Large intestine (tissue), 3 donors: ENCODE data around the gene DACH1. TPM values are rescaled to one million over a fixed set of nuclear protein-coding genes. Genes with fewer than 3 reads are reported as not detected.

Source experiments
- DNase-seq, 2 donors: peaks; one replicate each; pipeline versions ENCODE4 v3.0.0 to v3.0.0-alpha.2; 2013
- H3K27ac ChIP-seq: one replicate; pipeline ENCODE4 v1.5.1; 2013; ENCODE audit warnings: low read length
- H3K27me3 ChIP-seq: 2 replicates; pipeline ENCODE4 v1.6.1; 2013; ENCODE audit warnings: low read length; ENCODE audit not compliant: control insufficient read depth, insufficient read depth
- H3K36me3 ChIP-seq: 2 replicates; pipeline ENCODE4 v1.6.1; 2013; ENCODE audit warnings: low read length; ENCODE audit not compliant: control insufficient read depth, insufficient read depth
- H3K4me1 ChIP-seq: one replicate; pipeline ENCODE4 v1.6.1; 2013; ENCODE audit warnings: low read length; ENCODE audit not compliant: control insufficient read depth, insufficient read depth
- H3K4me3 ChIP-seq: one replicate; pipeline ENCODE4 v1.5.1; 2013; ENCODE audit warnings: low read length
- H3K9me3 ChIP-seq: one replicate; pipeline ENCODE4 v1.6.1; 2013; ENCODE audit warnings: mild to moderate bottlenecking, low read depth, low read length, moderate library complexity; ENCODE audit not compliant: control insufficient read depth
- WGBS: methylation state at CpG from one replicate; pipeline ENCODE4 v1.1.5; 2013; ENCODE audit warnings: low lambda C conversion rate; ENCODE audit not compliant: insufficient coverage; 5-methylcytosine and 5-hydroxymethylcytosine counted together
- polyA plus RNA-seq: library from polyadenylated mRNA; unstranded; fragments of 120-200 nt; gene quantifications from one replicate; pipeline ENCODE4 v1.2.1, GENCODE V29; 2013

The DACH1 gene
- polyA plus RNA-seq, 1 donor: 25.0 TPM

GRCh38 chr13:71632721-71633120 is 234.3 kb downstream of the DACH1 start:
- Histone ChIP-seq H3K27me3 (no peaks in the 10 kb centered on the region), H3K36me3 (peaks cover 3% of the 10 kb centered on the region), H3K27ac (no peak overlapping the region), H3K4me1 (peaks cover 7% of the 10 kb centered on the region), H3K9me3 (no peaks in the 10 kb centered on the region), H3K4me3 (no peak overlapping the region)
- no CpG with 5 or more reads among the region's 1 CpG for WGBS
- no peak for DNase-seq

DNA sequence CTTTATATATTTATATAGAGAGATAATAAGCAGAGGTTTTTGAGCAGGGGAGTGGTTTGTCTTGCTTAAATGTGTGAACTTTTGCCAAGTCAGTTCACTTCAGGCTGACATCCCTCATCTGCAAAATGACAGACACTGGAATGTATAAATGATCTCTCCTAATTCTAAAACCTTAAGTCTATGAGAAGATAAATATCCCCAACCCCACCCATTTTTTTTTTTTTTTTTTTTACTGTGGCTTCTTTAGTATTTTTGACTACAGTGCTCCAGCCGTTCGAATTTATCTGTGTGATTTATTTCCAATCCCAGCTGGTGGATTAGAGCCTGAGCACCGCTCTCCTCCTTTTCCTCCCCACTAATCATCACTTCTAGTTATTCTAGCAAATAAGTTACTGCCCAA is 234.8 kb downstream of the DACH1 start:
- no peaks in the 10 kb centered on the region for H3K27me3 ChIP-seq
- no peak overlapping the region for H3K4me3 ChIP-seq
- H3K4me1 ChIP-seq: peaks cover 7% of the 10 kb centered on the region
- WGBS: 69% methylated on average over 3 of the region's 3 CpGs
- H3K27ac ChIP-seq: no peak overlapping the region
- H3K9me3 ChIP-seq: no peaks in the 10 kb centered on the region
- H3K36me3 ChIP-seq: peaks cover 3% of the 10 kb centered on the region
- no peak for DNase-seq

DNA sequence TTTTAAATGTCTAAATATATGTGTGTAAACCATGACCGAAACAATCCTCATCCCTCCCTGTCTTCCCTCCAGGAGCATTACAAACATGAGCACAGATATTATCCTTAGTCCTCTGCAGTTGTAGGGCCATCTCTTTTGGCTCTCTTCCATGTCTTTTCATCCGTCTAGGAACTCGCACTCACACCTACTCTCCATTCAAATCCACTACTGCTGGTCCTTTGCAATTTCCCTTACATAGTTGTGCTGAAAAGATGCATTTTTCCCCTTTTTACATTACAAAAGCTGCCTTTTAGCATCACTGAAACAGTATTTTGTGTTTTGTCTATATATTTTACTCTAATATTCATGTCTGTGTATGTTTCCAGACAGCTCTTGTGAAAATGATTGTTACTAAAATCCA is 237.8 kb downstream of the DACH1 start:
- H3K9me3 ChIP-seq: no peaks in the 10 kb centered on the region
- no peak overlapping the region for H3K4me3 ChIP-seq
- 97% methylated on average over 3 of the region's 3 CpGs for WGBS
- peaks cover 20% of the 10 kb centered on the region for H3K4me1 ChIP-seq
- no peak for DNase-seq
- peaks cover 3% of the 10 kb centered on the region for H3K36me3 ChIP-seq
- H3K27me3 ChIP-seq: no peaks in the 10 kb centered on the region
- no peak overlapping the region for H3K27ac ChIP-seq

- peaks cover 27% of the 10 kb centered on the region for H3K4me1 ChIP-seq
- H3K4me3 ChIP-seq: no peak overlapping the region
- H3K36me3 ChIP-seq: peaks cover 3% of the 10 kb centered on the region
- 90% methylated on average over 2 of the region's 4 CpGs for WGBS
- H3K9me3 ChIP-seq: no peaks in the 10 kb centered on the region
- no peaks in the 10 kb centered on the region for H3K27me3 ChIP-seq
- H3K27ac ChIP-seq: no peak overlapping the region
- no peak for DNase-seq
These were observed 240.4 kb downstream of the DACH1 start for GRCh38 chr13:71626421-71627117.

DNA sequence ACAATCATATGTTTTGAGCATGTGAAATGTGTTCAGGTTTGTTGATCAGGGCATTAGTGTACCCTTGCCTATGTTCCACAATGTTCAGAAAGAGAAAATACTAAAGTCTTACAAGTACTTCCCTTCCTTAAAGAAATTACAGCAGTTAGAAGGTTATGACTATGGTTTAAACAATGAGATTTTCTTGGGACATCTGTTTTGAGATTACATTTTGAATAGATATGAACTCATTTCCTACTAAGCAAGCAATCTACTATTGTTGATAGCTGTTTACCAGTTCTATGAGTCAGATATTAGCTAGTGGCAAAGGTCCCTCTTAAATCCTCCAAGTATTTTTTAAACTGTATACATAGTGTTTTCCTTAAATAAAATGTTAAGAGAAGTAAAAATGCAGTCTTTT is 241.3 kb downstream of the DACH1 start:
- no peaks in the 10 kb centered on the region for H3K9me3 ChIP-seq
- H3K27me3 ChIP-seq: no peaks in the 10 kb centered on the region
- peak overlapping the region; percentile 34 for H3K27ac ChIP-seq
- DNase-seq: peak in 1 of 2 donors; percentile 56
- peaks cover 3% of the 10 kb centered on the region for H3K36me3 ChIP-seq
- H3K4me3 ChIP-seq: no peak overlapping the region
- H3K4me1 ChIP-seq: peaks cover 21% of the 10 kb centered on the region

- Histone ChIP-seq H3K36me3 (peaks cover 3% of the 10 kb centered on the region), H3K27me3 (no peaks in the 10 kb centered on the region), H3K9me3 (no peaks in the 10 kb centered on the region), H3K4me1 (peaks cover 20% of the 10 kb centered on the region), H3K4me3 (no peak overlapping the region), H3K27ac (peak overlapping the region; percentile 34)
- no peak for DNase-seq
- WGBS: 18% methylated on average over 2 of the region's 5 CpGs
These were observed 242.1 kb downstream of the DACH1 start for GRCh38 chr13:71624653-71625600.

DNA sequence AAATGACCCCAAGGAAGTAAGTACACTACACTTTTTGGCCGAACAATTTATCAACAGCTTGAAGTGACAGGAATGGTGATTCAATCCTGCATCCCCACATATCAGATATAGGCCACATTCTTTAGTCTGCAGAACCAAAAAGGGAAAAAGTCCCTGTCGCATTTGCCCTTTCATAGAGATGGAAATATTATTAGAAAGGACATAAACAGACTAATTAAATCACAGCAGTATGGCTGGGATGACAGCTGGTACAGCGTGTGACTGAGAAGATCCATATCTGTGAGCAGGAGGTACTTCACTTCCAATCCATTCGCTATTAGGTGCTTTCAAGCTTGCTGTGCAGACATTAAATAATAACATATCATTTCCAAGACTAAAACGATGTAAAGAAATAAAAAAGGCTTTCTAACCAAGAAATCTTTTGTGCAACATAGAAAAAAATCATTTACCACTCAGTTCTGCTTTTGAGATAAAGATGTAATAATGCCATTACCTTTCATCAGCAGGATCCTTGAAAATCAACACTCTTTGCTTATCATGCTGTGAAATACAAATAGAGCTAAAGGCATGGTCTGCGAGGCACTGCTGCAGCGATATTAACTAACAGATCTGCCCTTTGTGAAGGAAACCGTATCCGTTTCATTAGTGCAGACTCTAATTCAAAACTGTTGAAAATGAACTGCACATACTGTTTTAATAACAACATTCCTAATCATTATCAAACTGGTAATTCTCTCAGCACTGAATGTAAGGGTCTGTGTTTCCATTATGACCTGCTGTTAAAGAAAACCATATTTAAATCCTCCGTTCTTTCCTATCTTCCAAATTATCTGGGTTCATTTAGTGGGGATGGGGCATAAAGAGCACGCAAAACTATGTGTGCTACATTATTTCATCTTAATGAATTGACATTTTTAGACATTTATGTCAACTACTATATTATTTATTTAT is 245.6 kb downstream of the DACH1 start:
- Histone ChIP-seq H3K27ac (peak overlapping the region; percentile 51), H3K27me3 (no peaks in the 10 kb centered on the region), H3K4me1 (peaks cover 17% of the 10 kb centered on the region), H3K4me3 (peak overlapping the region; percentile 7), H3K9me3 (no peaks in the 10 kb centered on the region), H3K36me3 (no peaks in the 10 kb centered on the region)
- WGBS: 24% methylated on average over 3 of the region's 11 CpGs
- DNase-seq: peak in 1 of 2 donors; percentile 49

DNA sequence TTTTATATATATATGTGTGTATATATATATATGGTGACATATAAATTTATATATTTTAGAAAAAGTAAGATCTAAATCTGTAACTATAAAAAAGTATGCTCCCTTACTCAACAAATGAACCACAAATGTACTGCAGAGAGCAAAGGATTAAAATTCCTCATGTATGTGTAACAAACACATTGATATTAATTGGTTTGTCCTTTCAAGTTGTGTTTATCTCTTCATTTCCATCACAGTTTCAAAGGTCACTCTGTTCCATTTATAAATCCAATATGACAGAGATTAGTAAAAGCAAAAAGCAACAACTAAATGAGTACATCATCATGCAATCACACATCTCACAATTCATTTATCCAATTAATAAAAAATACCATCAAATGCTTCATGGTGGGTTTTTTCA is 247.9 kb downstream of the DACH1 start:
- DNase-seq: no peak
- no peaks in the 10 kb centered on the region for H3K9me3 ChIP-seq

DNA sequence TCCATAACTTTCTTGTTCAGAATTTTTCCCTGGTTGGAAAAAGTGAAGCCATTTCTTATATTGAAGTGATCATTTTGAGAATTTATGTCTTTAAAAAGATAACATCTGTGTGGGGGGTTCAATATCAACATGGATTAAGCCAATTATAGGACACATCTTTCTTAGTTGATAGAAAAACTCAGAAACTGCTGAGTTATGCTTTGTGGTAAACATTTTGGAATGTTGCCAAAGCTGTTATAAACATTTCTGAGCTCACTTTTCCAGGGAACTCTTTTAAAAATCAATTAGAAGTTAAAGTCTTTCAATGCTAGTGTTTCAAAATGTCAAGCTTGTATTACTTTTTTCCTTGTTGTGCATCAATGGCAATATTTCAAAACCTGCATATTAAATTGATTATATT is 248.8 kb downstream of the DACH1 start:
- Histone ChIP-seq H3K27me3 (no peaks in the 10 kb centered on the region), H3K4me3 (no peak overlapping the region), H3K4me1 (peaks cover 3% of the 10 kb centered on the region), H3K9me3 (no peaks in the 10 kb centered on the region), H3K36me3 (no peaks in the 10 kb centered on the region), H3K27ac (no peak overlapping the region)
- no peak for DNase-seq

More for the DNA sequence above, 247.9 kb downstream of the DACH1 start:
- Histone ChIP-seq H3K27ac (no peak overlapping the region), H3K36me3 (no peaks in the 10 kb centered on the region), H3K4me3 (no peak overlapping the region), H3K27me3 (no peaks in the 10 kb centered on the region), H3K4me1 (peaks cover 6% of the 10 kb centered on the region)

DNA sequence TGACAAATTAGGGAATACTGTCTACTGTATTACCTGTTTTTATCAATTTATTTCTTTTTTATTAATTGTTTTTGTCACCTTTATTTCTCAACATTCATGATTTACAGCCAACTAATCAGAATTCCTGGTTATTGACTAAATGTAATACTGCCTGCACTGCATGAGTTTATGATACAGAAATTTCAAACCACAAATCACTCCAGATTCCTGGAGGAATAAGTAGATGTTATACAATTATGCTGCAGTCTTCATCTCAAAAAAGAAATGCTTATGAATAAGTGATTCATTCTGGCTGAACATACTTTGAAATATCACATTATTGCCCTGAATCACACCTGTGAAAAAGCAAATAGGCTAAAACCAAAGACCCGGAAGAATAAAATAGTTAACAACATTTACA is 249.7 kb downstream of the DACH1 start:
- DNase-seq: no peak
- Histone ChIP-seq H3K9me3 (no peaks in the 10 kb centered on the region), H3K4me1 (peaks cover 3% of the 10 kb centered on the region), H3K27ac (no peak overlapping the region), H3K27me3 (no peaks in the 10 kb centered on the region), H3K4me3 (no peak overlapping the region), H3K36me3 (no peaks in the 10 kb centered on the region)
- WGBS: no CpG with 5 or more reads among the region's 1 CpG
